ENCODE data around the gene PIH1D2.
"Not testable (repeated sequence)": the region's sequence is repeated elsewhere in the genome, so short reads cannot be mapped to it uniquely, and the experiment has no call there.

Gene PIH1D2

DNA sequence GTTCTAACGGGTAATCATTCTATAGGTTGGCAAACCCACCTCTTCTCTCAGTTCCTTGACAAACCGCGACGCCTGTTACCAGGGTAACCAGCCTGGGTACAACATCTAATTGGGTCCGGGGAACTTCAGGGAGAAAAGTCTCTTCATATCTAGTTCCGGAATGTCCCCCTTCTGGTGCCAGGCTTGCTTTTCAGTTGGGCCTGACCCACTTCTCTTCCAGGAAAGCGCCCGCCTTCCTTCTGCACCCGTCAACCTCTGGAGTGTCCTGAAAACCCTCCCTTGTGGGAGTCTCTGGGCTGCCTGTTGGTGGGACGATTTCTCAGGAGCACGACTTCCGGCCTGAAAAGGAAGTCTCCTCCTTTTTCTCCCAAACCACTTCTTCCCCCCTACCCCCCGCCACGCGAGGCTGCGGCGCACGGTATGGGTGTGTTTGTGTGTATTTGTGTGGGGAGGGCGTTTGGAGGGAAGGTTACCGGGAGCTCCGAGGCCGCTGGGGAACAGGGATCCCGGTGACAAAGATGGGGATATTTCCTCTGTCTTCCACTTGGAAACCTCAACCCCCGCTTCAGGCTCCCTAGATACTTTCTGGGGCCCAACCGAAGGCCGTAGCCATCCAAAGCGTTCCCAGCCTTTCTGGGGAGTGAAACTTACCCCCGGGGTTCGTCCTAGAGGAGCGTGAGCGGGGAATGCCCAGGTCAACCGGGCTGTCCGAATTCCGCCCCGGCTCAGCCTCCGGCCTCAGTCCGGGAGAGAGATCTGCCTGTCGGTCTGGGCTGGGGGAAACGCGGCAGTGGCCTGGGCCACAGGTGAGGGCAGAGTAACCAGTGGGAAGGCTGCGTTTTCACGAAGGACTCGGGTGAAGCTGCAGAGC lies at the start of gene PIH1D2, which contains the start of gene NKAPD1:
TSS of gene PIH1D2 (minus strand) at position 77 of the 871 bp plus-strand sequence. CDS start 843 bp downstream, outside the sequence.
TSS of gene NKAPD1 (plus strand) at position 359 of the 871 bp plus-strand sequence. CDS start 1,276 bp downstream, outside the sequence.
- DNase-seq (ENCODE audit: low read depth in 2 of 2, low spot score in 1 of 2), result peak; percentile 63 to 73

DNA sequence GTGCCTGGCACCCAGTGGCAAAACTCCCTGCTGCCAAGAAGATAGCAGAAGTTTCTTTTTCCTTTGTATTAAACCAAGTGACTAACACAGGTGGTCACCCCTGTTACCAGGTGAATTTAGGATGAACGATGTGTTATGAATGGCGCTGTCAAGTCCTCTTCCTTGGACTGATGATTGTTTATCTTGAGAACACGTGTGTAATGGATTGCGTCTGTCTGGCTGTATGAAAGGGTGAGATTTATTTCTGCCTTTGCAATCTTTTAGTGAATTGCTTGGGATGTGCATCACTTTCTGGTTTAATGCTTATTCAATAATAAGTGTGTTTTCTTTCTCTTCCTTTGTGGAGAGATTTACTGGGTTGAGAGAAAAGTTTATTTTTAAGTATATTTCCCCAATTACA lies 49.3 kb upstream of the PIH1D2 start:
- DNase-seq (ENCODE audit: low read depth in 2 of 2, low spot score in 1 of 2), result no peak

- no peak for DNase-seq (ENCODE audit: low read depth in 2 of 2, low spot score in 1 of 2)
Measured at GRCh38 chr11:112121981-112122615, 48.3 kb upstream of the PIH1D2 start.

DNA sequence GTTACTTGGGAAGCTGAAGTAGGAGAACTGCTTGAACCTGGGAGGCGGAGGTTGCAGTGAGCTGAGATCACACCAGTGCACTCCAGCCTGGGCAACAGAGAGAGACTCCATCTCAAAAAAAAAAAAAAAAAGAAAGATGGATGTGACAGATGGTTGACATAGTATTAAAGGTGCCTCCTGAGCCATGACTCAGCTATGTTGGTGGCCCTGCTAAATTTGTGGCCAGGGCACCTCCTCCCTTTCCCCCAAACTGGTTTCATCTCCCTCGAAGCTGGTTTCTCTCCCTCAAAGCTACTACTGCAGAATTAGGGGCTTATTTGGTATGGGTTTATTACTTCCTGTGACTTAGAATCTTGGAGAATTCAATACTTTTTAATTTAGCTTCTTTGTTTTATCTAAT lies 44.4 kb upstream of the PIH1D2 start:
- no peak for DNase-seq (ENCODE audit: low read depth in 2 of 2, low spot score in 1 of 2)

GRCh38 chr11:112115386-112115785 lies 41.6 kb upstream of the PIH1D2 start:
- DNase-seq (ENCODE audit: low read depth in 2 of 2, low spot score in 1 of 2), result no peak

- DNase-seq (ENCODE audit: low read depth in 2 of 2, low spot score in 1 of 2), result no peak
Measured at GRCh38 chr11:112114460-112114859, 40.6 kb upstream of the PIH1D2 start.

DNA sequence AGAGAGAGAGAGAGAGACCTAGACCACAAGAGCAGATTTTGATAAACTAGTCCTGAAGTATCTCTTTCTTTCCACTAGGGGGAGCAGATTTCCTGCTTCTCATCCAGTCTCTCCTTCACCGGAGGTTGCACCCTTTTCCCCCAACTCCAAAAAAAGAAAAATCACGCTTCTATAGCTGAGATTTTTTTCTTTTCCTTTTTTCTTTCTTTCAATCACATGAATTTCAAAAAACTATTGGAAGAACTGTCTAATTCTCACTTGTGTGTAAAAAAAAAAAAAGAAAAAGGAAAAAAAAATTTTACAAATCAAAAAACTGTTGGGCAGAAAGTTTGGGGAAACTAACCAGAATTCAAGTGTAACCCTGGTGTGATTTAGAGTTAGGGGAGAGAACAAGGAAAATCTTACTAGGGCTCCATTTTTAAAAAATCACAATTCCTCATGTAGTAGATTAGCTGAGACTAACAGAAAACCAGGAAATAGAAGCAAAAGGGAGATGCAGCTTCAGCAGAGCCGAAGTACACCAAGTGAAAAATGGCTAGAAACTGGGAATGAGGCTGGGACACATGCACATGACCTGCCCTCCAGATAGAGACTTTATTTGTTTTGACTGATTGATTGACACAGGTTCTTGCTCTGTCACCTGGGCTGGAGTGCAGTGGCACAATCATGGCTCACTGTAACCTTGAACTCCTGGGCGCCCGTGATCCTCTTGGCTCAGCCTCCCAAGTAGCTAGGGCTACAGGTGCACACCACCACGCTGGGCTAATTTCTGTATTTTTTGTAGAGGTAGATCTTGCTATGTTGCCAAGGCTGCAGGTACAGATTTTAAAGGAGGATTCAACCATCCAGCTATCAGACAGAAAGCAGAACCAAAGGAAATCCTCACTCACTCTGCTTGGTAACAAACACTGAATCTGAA lies 40.0 kb upstream of the PIH1D2 start:
- DNase-seq (ENCODE audit: low read depth in 2 of 2, low spot score in 1 of 2), result no peak

DNA sequence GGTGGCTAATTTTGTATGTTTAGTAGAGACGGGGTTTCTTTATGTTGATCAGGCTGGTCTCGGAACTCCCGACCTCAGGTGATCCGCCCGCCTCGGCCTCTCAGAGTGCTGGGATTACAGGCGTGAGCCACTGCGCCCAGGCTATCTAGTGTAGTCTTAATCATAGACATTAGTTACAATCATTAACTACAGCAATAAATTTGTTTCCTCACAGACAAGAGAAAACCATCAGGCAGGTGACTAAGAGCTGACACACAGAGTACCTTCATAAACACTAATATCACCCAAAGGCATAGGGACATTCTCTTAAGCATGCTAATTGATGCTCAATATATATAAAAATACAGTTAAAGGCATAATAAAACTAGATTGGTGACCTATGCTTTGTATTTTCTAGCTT lies 32.3 kb upstream of the PIH1D2 start:
- no peak for DNase-seq (ENCODE audit: low read depth in 2 of 2, low spot score in 1 of 2)

DNA sequence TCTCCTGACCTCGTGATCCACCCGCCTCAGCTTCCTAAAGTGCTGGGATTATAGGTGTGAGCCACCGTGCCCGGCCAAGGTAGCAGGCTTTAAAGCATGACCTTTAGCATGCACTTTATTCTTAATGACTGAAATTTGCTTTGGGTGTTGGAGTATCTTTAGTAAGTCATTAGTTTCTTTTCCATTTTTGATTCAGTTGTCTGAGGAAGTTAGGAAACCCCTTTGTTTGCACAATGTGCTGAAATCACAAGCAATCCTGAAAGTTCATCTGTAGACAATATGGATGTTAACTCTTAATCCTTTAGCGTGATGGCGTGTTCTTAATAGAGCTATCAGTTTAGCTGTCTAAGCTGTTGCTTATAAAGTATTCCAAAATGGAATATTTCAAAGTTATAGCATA lies 29.6 kb upstream of the PIH1D2 start:
- DNase-seq (ENCODE audit: low read depth in 2 of 2, low spot score in 1 of 2), result no peak

GRCh38 chr11:112100462-112100861 lies 26.6 kb upstream of the PIH1D2 start:
- no peak for DNase-seq (ENCODE audit: low read depth in 2 of 2, low spot score in 1 of 2)

DNA sequence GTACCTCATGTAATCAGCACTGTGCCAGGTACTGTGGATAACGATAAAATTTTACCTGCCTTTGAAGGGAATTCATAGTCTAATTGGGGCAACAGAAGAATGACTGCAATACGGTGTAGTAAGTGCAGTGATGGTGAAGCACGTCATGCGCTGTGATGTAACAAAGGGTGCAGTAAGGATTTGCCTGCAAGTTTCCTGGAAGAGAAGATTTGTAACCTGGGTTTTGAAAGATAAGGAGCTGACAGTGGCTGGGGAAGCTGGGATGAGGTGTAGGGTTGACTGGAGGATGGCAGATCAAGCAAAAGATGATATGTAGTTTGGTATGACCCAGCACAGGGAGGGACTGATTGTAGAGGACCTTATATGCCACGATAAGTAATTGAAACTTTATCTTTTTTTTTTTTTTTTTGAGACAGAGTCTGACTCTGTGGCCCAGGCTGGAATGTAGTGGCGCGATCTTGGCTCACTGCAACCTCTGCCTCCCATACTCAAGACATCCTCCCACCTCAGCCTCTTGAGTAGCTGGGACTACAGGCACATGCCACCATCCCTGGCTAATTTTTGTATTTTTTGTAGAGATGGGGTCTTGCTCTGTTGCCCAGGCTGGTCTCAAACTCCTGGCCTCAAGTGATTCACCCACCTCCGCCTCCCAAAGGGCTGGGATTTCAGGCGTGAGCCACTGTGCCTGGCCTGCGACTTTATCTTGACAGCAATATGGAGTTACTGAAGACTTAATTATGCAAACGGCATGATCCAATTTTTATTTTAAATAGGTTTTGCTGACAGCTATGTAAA lies 24.1 kb upstream of the PIH1D2 start:
- DNase-seq (ENCODE audit: low read depth in 2 of 2, low spot score in 1 of 2), result no peak

DNA sequence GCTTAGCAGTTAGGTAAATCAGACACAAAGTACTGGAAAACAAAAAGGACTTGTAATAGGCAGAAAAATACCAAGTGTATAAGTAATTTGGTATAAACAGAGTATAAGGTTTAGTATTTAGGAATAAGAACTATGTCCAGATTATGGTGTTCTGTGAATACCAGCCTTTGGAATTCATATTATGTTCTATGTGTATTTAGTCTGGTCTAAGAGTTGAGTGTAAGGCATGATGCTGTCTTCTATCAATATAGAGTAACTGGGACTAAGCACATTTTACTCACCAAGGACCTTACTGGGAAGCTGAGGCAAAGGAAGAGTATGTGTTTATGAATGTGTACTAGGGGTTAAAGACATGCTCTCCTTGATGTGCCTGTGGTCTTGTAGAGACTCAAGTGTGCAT lies 22.4 kb upstream of the PIH1D2 start:
- no peak for DNase-seq (ENCODE audit: low read depth in 2 of 2, low spot score in 1 of 2)

GRCh38 chr11:112095302-112095701 lies 21.5 kb upstream of the PIH1D2 start:
- DNase-seq (ENCODE audit: low read depth in 2 of 2, low spot score in 1 of 2), result not testable (repeated sequence)

DNA sequence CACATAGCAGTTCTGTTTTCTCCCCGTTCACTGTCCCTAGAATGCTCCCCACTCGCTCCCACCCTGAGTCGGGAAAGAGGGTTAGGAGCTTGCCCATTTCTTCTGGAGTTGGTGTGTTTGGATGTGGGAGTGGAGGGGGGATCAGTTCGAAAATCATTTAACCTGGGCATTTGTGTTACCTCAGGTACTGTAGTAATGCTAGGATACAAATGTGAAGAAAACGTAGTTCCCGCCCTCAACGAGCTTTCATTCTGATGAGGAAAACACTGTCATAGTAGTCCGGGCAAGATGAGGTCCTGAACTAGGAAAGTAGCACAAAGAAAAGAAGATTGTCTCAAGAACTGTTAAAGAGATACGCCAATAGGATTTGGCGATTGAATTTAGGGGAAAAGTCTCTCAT lies 13.4 kb upstream of the PIH1D2 start:
- no peak for DNase-seq (ENCODE audit: low read depth in 2 of 2, low spot score in 1 of 2)

- DNase-seq (ENCODE audit: low read depth in 2 of 2, low spot score in 1 of 2), result peak; percentile 89 to 91
Measured at GRCh38 chr11:112086422-112087191, 12.8 kb upstream of the PIH1D2 start, which contains the start of the genes SDHD and TIMM8B. TSS of gene SDHD (plus strand) at chr11:112086873. CDS start at chr11:112086908, 35 bp downstream. TSS of gene TIMM8B (minus strand) at chr11:112086756. CDS start at chr11:112086723, 33 bp downstream.

DNA sequence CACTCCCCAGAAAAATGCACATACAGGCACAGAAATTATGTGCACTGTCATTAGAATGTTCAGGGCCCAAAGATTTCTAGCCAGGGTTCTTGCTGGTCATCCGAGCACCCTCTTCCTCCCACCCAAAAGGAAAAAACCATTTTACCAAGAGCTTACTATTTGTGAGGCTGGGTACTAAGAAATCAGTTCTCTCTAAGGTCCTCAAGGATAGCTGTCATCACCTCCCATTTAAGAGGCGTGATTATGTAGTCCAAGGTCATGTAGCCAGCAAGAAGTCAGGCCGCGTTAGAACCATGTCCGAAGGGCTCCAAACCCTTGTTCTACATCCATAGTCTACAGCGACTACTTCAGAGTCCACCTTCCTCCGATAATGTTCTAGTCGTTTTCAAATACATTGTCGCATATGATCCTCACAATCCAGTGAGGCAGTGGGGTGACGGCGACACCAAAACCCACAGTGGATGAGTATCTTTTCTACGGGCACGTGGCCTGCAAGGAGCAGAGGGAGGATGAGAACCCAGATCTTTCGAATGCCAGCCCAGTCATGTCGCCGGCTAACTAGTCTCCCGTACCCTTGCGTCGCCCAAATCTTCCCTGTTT lies 12.1 kb upstream of the PIH1D2 start:
- no peak for DNase-seq (ENCODE audit: low read depth in 2 of 2, low spot score in 1 of 2)

GRCh38 chr11:112082729-112083128 lies 8.9 kb upstream of the PIH1D2 start:
- no peak for DNase-seq (ENCODE audit: low read depth in 2 of 2, low spot score in 1 of 2)

- DNase-seq (ENCODE audit: low read depth in 2 of 2, low spot score in 1 of 2), result no peak
Measured at GRCh38 chr11:112062923-112063322, 10.9 kb downstream of the PIH1D2 start.

GRCh38 chr11:112058103-112058502 lies 15.7 kb downstream of the PIH1D2 start:
- no peak for DNase-seq (ENCODE audit: low read depth in 2 of 2, low spot score in 1 of 2)

All from stimulated activated CD8-positive, alpha-beta memory T cell treated with anti-CD3 and anti-CD28 coated beads, Interleukin-4, amount 100 ng/mL, for 4 hours (primary cell).